ENCODE data around the gene CD86. TPM values are rescaled to one million over a fixed set of nuclear protein-coding genes. Genes with fewer than 3 reads are reported as not detected.
A peak's percentile ranks its signal among the peaks of the same experiment; 100 is the strongest.

The CD86 gene
- total and polyA plus RNA-seq, 5 donors from 2014 or later, result 0.11 to 1.3 (median 0.81) TPM; not detected in 1

DNA sequence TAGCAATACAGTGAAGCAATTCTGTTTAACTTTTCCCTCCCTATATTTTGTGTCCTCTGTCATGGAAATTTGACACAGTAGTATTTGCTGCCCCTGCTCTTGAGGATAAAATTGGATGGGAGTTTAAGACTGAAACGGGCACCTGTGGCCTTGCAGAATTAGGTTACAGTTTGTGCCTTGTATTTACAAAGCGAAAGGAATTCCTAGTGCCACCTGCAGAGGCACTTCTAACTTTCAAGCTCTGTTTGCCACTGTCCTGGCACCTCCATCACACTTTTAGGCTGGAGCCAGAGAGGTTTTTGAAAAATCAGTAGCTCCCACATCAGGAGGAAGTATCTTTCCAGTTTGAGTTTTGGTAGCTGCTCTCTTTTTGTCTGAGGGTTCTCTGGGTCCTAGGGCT lies 39.5 kb downstream of the CD86 start:
- no peak overlapping the region for H3K27ac Mint-ChIP-seq
- H3K4me3 ChIP-seq (ENCODE audit: low read depth, low read length), result no peak overlapping the region
- no peaks in the 10 kb centered on the region for H3K36me3 ChIP-seq (ENCODE audit: control insufficient read depth, insufficient read depth, low read length)
- no peak overlapping the region for H3K4me3 Mint-ChIP-seq
- no peaks in the 10 kb centered on the region for H3K9me3 ChIP-seq (ENCODE audit: control insufficient read depth in 2 of 2, low read length in 2 of 2)
- no peak for DNase-seq
- peaks cover 0 to 8% (median 3%) of the 10 kb centered on the region in 4 donors for H3K4me1 Mint-ChIP-seq
- H3K27me3 ChIP-seq (ENCODE audit: control insufficient read depth, insufficient read depth, low read length), result no peaks in the 10 kb centered on the region
- H3K27me3 Mint-ChIP-seq, result no peaks in the 10 kb centered on the region
- no peaks in the 10 kb centered on the region for H3K4me1 ChIP-seq (ENCODE audit: control insufficient read depth, insufficient read depth, low read length, poor library complexity, severe bottlenecking)
- no peak overlapping the region for H3K27ac ChIP-seq (ENCODE audit: insufficient read depth, low read length, poor library complexity, severe bottlenecking)
- H3K36me3 Mint-ChIP-seq, result no peaks in the 10 kb centered on the region
- H3K9me3 Mint-ChIP-seq, result no peaks in the 10 kb centered on the region
- no peak for ATAC-seq (ENCODE audit: low read depth in 2 of 2)

DNA sequence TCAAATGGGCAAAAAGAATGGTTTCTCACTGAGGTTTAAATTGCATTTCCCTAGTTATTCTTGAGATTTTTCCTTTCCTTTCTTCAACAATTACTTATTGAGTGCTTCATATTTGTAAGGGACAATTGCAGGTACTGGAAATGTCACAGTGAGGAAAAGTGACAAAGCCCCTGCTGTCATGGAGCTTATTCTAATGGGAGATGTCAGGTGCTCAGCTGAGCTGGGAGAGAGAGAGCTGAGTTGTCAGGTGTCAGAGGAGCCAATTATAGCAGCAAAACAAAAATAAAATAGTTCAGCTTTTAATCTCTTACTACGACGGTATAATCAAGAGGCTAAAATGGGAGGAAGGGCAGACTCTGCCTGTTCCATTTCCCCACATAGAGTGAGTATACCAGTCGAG lies 42.0 kb downstream of the CD86 start:
- Mint-ChIP-seq H3K27ac (no peak overlapping the region), H3K36me3 (no peaks in the 10 kb centered on the region), H3K4me3 (no peak overlapping the region), H3K9me3 (no peaks in the 10 kb centered on the region), H3K27me3 (no peaks in the 10 kb centered on the region), H3K4me1 (peaks cover 0 to 10% (median 5%) of the 10 kb centered on the region in 4 donors)
- no peaks in the 10 kb centered on the region for H3K9me3 ChIP-seq (ENCODE audit: control insufficient read depth in 2 of 2, low read length in 2 of 2)
- H3K36me3 ChIP-seq (ENCODE audit: control insufficient read depth, insufficient read depth, low read length), result no peaks in the 10 kb centered on the region
- H3K27ac ChIP-seq (ENCODE audit: insufficient read depth, low read length, poor library complexity, severe bottlenecking), result no peak overlapping the region
- H3K4me3 ChIP-seq (ENCODE audit: low read depth, low read length), result no peak overlapping the region
- ATAC-seq (ENCODE audit: low read depth in 2 of 2) (no peak), DNase-seq (no peak)
- H3K4me1 ChIP-seq (ENCODE audit: control insufficient read depth, insufficient read depth, low read length, poor library complexity, severe bottlenecking), result no peaks in the 10 kb centered on the region
- no peaks in the 10 kb centered on the region for H3K27me3 ChIP-seq (ENCODE audit: control insufficient read depth, insufficient read depth, low read length)

DNA sequence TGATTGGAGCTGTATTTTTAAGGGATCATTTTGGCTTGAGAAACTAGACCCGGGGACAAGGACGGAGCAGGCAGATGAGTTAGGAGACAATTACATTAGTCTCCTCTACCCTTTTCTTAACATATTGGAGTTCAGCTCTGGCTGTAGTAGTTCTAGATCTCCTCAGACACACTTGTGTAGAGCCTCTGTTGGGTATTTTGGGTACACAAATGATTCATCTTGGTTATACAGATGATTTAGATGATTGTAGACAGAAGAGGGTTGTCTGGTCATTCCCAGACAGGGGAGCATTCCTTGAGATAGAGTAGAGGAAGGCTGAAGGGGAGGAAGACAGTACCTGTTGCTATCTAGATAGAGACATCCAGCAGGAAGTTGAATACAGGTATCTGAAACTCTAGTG lies 43.4 kb downstream of the CD86 start:
- ATAC-seq (ENCODE audit: low read depth in 2 of 2) (no peak), DNase-seq (no peak)
- Mint-ChIP-seq H3K27ac (no peak overlapping the region), H3K27me3 (no peaks in the 10 kb centered on the region), H3K4me1 (peaks cover 0 to 7% (median 3%) of the 10 kb centered on the region in 4 donors), H3K36me3 (no peaks in the 10 kb centered on the region), H3K4me3 (no peak overlapping the region), H3K9me3 (no peaks in the 10 kb centered on the region)
- Histone ChIP-seq H3K4me3 (ENCODE audit: low read depth, low read length) (no peak overlapping the region), H3K4me1 (ENCODE audit: control insufficient read depth, insufficient read depth, low read length, poor library complexity, severe bottlenecking) (no peaks in the 10 kb centered on the region), H3K27me3 (ENCODE audit: control insufficient read depth, insufficient read depth, low read length) (no peaks in the 10 kb centered on the region), H3K36me3 (ENCODE audit: control insufficient read depth, insufficient read depth, low read length) (no peaks in the 10 kb centered on the region), H3K9me3 (ENCODE audit: control insufficient read depth in 2 of 2, low read length in 2 of 2) (no peaks in the 10 kb centered on the region), H3K27ac (ENCODE audit: insufficient read depth, low read length, poor library complexity, severe bottlenecking) (no peak overlapping the region)

DNA sequence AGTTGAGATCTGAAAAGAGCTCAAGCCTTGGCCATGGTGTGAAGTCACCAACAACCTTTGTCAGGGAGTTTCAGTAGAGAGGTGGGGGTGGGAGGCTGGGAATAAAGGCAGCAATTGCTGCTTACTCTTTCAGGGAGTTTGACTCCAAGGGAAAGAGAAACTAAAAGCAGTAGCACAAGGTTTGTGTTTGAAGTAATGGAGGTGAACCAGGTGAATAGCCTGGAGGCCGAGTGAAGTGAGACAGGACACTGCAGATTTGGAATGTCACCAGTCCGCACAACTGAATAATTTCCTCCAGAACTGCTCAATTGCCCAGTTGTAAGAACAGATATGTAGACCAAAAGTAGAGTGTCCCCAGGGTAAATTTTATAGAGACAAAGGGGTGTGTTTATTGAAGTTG lies 44.1 kb downstream of the CD86 start:
- H3K4me3 Mint-ChIP-seq, result no peak overlapping the region
- H3K27ac ChIP-seq (ENCODE audit: insufficient read depth, low read length, poor library complexity, severe bottlenecking), result no peak overlapping the region
- DNase-seq, result peak in 1 of 3 donors; percentile 27
- peaks cover 0 to 7% (median 3%) of the 10 kb centered on the region in 4 donors for H3K4me1 Mint-ChIP-seq
- H3K9me3 ChIP-seq (ENCODE audit: control insufficient read depth in 2 of 2, low read length in 2 of 2), result no peaks in the 10 kb centered on the region
- no peaks in the 10 kb centered on the region for H3K9me3 Mint-ChIP-seq
- peaks cover 6% of the 10 kb centered on the region for H3K27me3 Mint-ChIP-seq
- no peak overlapping the region for H3K4me3 ChIP-seq (ENCODE audit: low read depth, low read length)
- H3K4me1 ChIP-seq (ENCODE audit: control insufficient read depth, insufficient read depth, low read length, poor library complexity, severe bottlenecking), result no peaks in the 10 kb centered on the region
- no peak overlapping the region for H3K27ac Mint-ChIP-seq
- no peak for ATAC-seq (ENCODE audit: low read depth in 2 of 2)
- no peaks in the 10 kb centered on the region for H3K36me3 ChIP-seq (ENCODE audit: control insufficient read depth, insufficient read depth, low read length)
- no peaks in the 10 kb centered on the region for H3K36me3 Mint-ChIP-seq
- no peaks in the 10 kb centered on the region for H3K27me3 ChIP-seq (ENCODE audit: control insufficient read depth, insufficient read depth, low read length)

DNA sequence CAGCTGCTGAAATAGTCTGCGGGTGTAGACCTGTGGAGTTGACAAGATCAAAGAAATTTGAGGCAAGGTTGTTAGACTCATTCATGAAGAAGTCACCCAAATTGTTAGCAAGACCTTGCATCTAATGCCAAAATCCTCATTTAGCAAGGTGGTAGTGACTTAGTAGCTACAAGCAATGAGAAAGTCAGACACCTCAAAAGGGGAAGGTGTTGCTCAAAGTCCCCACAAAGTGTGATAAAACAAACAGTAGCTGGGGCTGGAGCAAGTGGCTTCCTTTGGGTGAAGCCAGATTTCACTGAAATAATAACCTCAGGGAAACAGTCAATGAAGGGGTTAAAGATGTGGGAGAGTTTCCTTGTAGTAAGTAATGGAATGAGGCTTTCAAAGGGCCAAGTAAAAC lies 44.9 kb downstream of the CD86 start:
- H3K9me3 Mint-ChIP-seq, result no peaks in the 10 kb centered on the region
- peaks cover 0 to 7% (median 3%) of the 10 kb centered on the region in 4 donors for H3K4me1 Mint-ChIP-seq
- DNase-seq (no peak), ATAC-seq (ENCODE audit: low read depth in 2 of 2) (no peak)
- H3K36me3 ChIP-seq (ENCODE audit: control insufficient read depth, insufficient read depth, low read length), result no peaks in the 10 kb centered on the region
- H3K4me3 ChIP-seq (ENCODE audit: low read depth, low read length), result no peak overlapping the region
- no peaks in the 10 kb centered on the region for H3K36me3 Mint-ChIP-seq
- H3K27ac Mint-ChIP-seq, result no peak overlapping the region
- no peaks in the 10 kb centered on the region for H3K9me3 ChIP-seq (ENCODE audit: control insufficient read depth in 2 of 2, low read length in 2 of 2)
- H3K27me3 ChIP-seq (ENCODE audit: control insufficient read depth, insufficient read depth, low read length), result no peaks in the 10 kb centered on the region
- no peak overlapping the region for H3K4me3 Mint-ChIP-seq
- no peak overlapping the region for H3K27ac ChIP-seq (ENCODE audit: insufficient read depth, low read length, poor library complexity, severe bottlenecking)
- H3K4me1 ChIP-seq (ENCODE audit: control insufficient read depth, insufficient read depth, low read length, poor library complexity, severe bottlenecking), result no peaks in the 10 kb centered on the region
- peaks cover 11% of the 10 kb centered on the region for H3K27me3 Mint-ChIP-seq

DNA sequence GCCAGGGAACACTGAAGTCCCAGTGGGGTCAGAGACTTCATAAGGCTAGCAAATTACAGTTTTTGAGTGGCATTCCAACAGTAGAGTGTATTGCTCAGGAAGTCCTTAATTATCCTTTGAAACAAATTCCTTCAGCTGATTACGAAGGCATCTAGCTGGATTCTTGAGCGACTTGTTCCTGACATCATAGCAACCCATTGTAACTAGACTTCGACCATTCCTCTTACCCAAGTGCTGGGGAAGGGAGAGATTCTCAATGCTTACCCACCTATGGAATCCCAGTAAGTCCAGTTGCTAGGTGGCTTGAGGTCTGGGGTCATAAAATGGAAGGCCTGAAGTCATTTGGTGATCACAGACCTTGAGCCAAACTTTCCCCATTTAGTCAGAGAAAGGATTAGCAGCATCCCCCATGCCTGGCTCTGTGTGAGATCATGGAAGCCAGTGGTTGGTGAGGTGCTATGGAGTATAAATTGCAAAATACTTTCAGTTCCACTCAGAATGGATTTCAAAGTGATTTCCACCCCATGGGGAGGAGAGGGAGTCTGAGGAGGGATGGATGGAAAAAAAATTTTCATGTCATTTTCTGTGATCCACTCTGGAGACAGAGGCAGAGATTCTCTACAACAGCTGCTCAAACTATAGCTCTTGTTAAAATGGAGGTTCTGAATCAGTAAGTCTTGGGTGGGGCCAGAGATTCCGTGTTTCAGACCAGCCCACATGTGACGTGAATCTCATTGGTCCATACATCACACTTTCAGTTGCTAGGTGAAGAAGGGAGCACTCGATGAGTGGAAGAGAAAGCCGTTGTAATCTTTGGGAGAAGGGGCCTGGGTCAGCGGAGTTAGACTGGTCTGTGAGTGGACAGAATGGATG lies 45.7 kb downstream of the CD86 start:
- Histone ChIP-seq H3K27ac (ENCODE audit: insufficient read depth, low read length, poor library complexity, severe bottlenecking) (no peak overlapping the region), H3K4me1 (ENCODE audit: control insufficient read depth, insufficient read depth, low read length, poor library complexity, severe bottlenecking) (no peaks in the 10 kb centered on the region), H3K36me3 (ENCODE audit: control insufficient read depth, insufficient read depth, low read length) (no peaks in the 10 kb centered on the region), H3K27me3 (ENCODE audit: control insufficient read depth, insufficient read depth, low read length) (no peaks in the 10 kb centered on the region), H3K4me3 (ENCODE audit: low read depth, low read length) (no peak overlapping the region), H3K9me3 (ENCODE audit: control insufficient read depth in 2 of 2, low read length in 2 of 2) (no peaks in the 10 kb centered on the region)
- ATAC-seq (ENCODE audit: low read depth in 2 of 2), result peak; percentile 25 to 44
- H3K27ac Mint-ChIP-seq, result no peak overlapping the region
- peak in 2 of 3 donors; percentile 6 to 72 for DNase-seq
- H3K27me3 Mint-ChIP-seq, result peaks cover 11% of the 10 kb centered on the region
- no peaks in the 10 kb centered on the region for H3K9me3 Mint-ChIP-seq
- peak overlapping the region in 3 of 4 donors; percentile 3 to 70 (median 52) for H3K4me3 Mint-ChIP-seq
- peaks cover 0 to 7% (median 3%) of the 10 kb centered on the region in 4 donors for H3K4me1 Mint-ChIP-seq
- H3K36me3 Mint-ChIP-seq, result no peaks in the 10 kb centered on the region

DNA sequence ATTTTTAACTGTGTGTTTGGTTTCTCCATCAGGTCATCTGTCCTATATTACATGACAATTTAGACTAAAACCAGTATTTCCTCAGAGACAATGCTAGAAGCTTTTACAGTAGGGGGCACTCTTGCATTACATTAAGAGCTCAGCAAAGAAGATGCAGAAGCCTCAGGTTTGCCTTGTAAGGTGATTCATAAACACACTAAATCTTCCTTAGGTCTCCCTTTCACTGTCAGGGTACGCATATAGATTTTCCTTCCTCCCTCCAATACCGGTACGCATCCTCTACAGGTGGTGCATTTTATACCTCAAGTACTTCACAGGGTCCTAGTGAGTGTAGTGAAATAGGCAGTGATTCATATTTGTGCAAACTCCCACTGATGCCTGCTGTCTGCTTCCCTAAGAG lies 46.5 kb downstream of the CD86 start:
- H3K9me3 Mint-ChIP-seq, result no peaks in the 10 kb centered on the region
- H3K4me1 ChIP-seq (ENCODE audit: control insufficient read depth, insufficient read depth, low read length, poor library complexity, severe bottlenecking), result no peaks in the 10 kb centered on the region
- no peak overlapping the region for H3K4me3 Mint-ChIP-seq
- H3K27me3 ChIP-seq (ENCODE audit: control insufficient read depth, insufficient read depth, low read length), result no peaks in the 10 kb centered on the region
- H3K9me3 ChIP-seq (ENCODE audit: control insufficient read depth in 2 of 2, low read length in 2 of 2), result no peaks in the 10 kb centered on the region
- peaks cover 11% of the 10 kb centered on the region for H3K27me3 Mint-ChIP-seq
- no peaks in the 10 kb centered on the region for H3K36me3 Mint-ChIP-seq
- H3K27ac ChIP-seq (ENCODE audit: insufficient read depth, low read length, poor library complexity, severe bottlenecking), result no peak overlapping the region
- peak in 1 of 2 donors; percentile 28 for ATAC-seq (ENCODE audit: low read depth in 2 of 2)
- no peak overlapping the region for H3K4me3 ChIP-seq (ENCODE audit: low read depth, low read length)
- peaks cover 0 to 7% (median 3%) of the 10 kb centered on the region in 4 donors for H3K4me1 Mint-ChIP-seq
- H3K27ac Mint-ChIP-seq, result no peak overlapping the region
- no peaks in the 10 kb centered on the region for H3K36me3 ChIP-seq (ENCODE audit: control insufficient read depth, insufficient read depth, low read length)
- DNase-seq, result peak in 2 of 3 donors; percentile 43 to 84

Measured in CD4-positive, CD25-positive, alpha-beta regulatory T cell (primary cell).